Measurements from ENCODE around the gene PSEN2.

Gene PSEN2

GRCh38 chr1:226884966-226885820 lies 14.8 kb downstream of the PSEN2 start:
- DNase-seq (ENCODE audit: extremely low read depth in 1 of 2, low read depth in 1 of 2), result no peak

- DNase-seq (ENCODE audit: extremely low read depth in 1 of 2, low read depth in 1 of 2), result no peak
These were observed 15.9 kb downstream of the PSEN2 start for GRCh38 chr1:226886122-226886901.

GRCh38 chr1:226887006-226887405 lies 16.6 kb downstream of the PSEN2 start:
- DNase-seq (ENCODE audit: extremely low read depth in 1 of 2, low read depth in 1 of 2), result no peak

- DNase-seq (ENCODE audit: extremely low read depth in 1 of 2, low read depth in 1 of 2), result no peak
These were observed 17.6 kb downstream of the PSEN2 start for GRCh38 chr1:226888021-226888420.

GRCh38 chr1:226888816-226889215 lies 18.4 kb downstream of the PSEN2 start:
- DNase-seq (ENCODE audit: extremely low read depth in 1 of 2, low read depth in 1 of 2), result no peak

- no peak for DNase-seq (ENCODE audit: extremely low read depth in 1 of 2, low read depth in 1 of 2)
These were observed 19.4 kb downstream of the PSEN2 start for GRCh38 chr1:226889616-226890330.

- DNase-seq (ENCODE audit: extremely low read depth in 1 of 2, low read depth in 1 of 2), result no peak
These were observed 20.1 kb downstream of the PSEN2 start for GRCh38 chr1:226890331-226891108.

GRCh38 chr1:226891346-226891745 lies 20.9 kb downstream of the PSEN2 start:
- DNase-seq (ENCODE audit: extremely low read depth in 1 of 2, low read depth in 1 of 2), result no peak

- DNase-seq (ENCODE audit: extremely low read depth in 1 of 2, low read depth in 1 of 2), result no peak
These were observed 21.6 kb downstream of the PSEN2 start for GRCh38 chr1:226891846-226892523.

GRCh38 chr1:226892524-226892875 lies 22.1 kb downstream of the PSEN2 start:
- no peak for DNase-seq (ENCODE audit: extremely low read depth in 1 of 2, low read depth in 1 of 2)

- DNase-seq (ENCODE audit: extremely low read depth in 1 of 2, low read depth in 1 of 2), result no peak
These were observed 23.5 kb downstream of the PSEN2 start for GRCh38 chr1:226893936-226894335.

- DNase-seq (ENCODE audit: extremely low read depth in 1 of 2, low read depth in 1 of 2), result no peak
These were observed 24.4 kb downstream of the PSEN2 start for GRCh38 chr1:226894826-226895225.

GRCh38 chr1:226895644-226896043 lies 25.2 kb downstream of the PSEN2 start:
- DNase-seq (ENCODE audit: extremely low read depth in 1 of 2, low read depth in 1 of 2), result no peak

- DNase-seq (ENCODE audit: extremely low read depth in 1 of 2, low read depth in 1 of 2), result no peak
These were observed 27.8 kb downstream of the PSEN2 start for GRCh38 chr1:226898246-226898645.

- no peak for DNase-seq (ENCODE audit: extremely low read depth in 1 of 2, low read depth in 1 of 2)
These were observed 31.0 kb downstream of the PSEN2 start for GRCh38 chr1:226901421-226901820.

GRCh38 chr1:226902601-226903000 lies 32.2 kb downstream of the PSEN2 start:
- no peak for DNase-seq (ENCODE audit: extremely low read depth in 1 of 2, low read depth in 1 of 2)

- no peak for DNase-seq (ENCODE audit: extremely low read depth in 1 of 2, low read depth in 1 of 2)
These were observed 33.7 kb downstream of the PSEN2 start for GRCh38 chr1:226903819-226904716.

GRCh38 chr1:226904772-226905171 lies 34.4 kb downstream of the PSEN2 start:
- no peak for DNase-seq (ENCODE audit: extremely low read depth in 1 of 2, low read depth in 1 of 2)

- no peak for DNase-seq (ENCODE audit: extremely low read depth in 1 of 2, low read depth in 1 of 2)
These were observed 38.0 kb downstream of the PSEN2 start for GRCh38 chr1:226908419-226908818.

Measured in activated CD8-positive, alpha-beta memory T cell treated with anti-CD3 and anti-CD28 coated beads for 1 hour (primary cell).